ENCODE measurements around the gene EIPR1.

Gene EIPR1

DNA sequence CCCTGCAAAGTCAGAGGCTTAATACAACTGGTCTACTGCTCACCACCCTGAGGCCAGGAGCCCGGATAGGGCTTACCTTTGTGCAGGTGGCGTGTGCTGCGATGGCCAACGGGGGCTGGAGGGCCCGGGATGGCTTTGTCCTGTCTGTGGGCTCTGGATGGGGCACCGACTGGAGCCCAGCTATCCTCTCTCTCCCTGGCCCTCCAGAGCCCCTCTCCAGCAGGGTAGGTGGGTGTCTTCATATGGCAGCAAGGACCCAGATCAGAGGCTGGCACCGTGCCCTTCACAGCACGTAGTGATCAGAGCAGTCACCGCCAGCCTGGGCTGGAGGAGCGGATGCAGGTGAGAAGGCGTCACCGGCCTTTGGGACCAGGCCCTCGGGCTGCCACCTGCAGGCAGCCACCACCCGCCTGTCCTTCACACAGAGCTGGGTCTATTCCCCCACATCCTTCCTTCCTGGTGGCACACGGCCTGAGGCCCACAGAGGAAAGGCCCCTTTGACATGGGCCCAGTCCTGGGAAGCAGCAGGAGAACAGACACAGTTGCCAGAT lies 232.1 kb downstream of the EIPR1 start:
- no peak for DNase-seq

DNA sequence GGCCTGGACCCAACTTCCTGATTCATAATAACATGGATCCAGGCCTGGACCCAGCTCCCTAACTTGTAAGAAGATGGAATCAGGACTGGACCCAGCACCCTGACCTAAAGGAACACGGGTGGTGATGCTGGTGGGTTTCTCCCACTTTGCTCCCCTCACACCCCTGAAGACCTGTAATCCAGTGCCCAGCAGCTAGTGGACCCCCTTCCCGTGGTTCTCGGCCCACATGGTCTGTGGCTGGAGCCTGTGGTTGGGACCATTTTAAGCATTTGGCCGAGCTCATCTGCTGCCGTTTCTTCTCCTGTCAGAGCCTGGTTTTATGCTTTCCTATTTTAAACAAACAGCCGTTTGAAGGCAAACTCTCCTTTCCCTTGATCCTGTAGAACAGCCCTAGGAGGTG lies 232.8 kb downstream of the EIPR1 start:
- no peak for DNase-seq

DNA sequence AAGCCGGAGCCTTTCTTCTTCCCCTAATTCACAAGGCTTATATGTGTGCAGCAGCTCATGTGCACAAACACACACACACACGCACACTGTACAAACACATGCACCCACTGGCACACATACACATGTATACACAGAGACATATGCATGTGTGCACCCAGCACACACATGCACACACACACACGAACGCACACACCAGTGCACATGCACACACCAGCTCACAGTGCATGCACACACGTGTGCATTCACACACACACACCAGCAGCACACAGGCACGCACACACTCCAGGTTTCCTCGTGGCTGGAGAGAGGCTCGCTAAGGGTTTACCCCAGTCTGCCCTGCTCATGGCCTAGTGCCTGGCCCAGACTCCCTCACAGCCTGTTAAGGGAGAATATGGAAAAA lies 234.0 kb downstream of the EIPR1 start:
- no peak for DNase-seq

GRCh38 chr2:3142961-3143571 lies 234.6 kb downstream of the EIPR1 start:
- DNase-seq: no peak

DNA sequence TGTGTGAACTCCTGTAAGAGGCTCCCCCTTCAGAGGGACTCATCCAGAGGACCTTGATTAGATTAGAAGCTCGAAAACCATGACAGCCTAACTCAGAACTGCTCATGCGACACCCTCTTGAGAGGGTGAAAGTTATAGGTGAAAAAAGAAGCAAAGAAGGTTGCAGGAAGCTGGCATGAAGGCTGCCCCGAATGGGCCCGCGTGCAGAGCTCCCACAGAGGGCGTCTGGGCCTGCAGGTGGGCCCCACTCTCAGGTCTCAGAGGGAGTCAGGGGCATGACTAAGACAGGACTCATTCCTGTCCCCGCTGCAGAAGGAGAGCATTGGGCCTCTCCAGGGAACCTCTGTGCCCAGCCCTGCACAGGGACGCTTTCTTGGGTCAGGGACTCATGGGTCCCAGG lies 235.4 kb downstream of the EIPR1 start:
- DNase-seq: no peak

- no peak for DNase-seq
These were observed 235.9 kb downstream of the EIPR1 start for GRCh38 chr2:3141696-3142095.

DNA sequence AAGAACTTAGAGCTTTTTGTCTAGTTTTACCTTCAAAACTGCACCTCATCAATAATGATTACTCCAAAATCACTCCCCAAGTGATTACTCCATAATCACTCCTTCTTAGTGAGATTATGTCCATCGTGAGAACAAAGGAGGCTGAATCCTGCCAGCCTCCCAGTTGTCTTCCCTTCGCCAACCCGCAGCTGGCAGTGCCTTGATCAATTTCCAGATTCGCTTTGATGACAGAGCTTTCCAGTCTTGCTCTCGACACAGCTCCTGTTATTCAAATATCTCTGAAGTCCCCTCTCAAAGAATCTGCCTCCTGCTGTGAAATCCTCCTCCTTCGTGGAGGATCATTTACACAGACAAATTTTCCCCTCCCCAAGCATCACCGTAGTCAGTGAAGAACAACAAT lies 237.7 kb downstream of the EIPR1 start:
- no peak for DNase-seq

Data from T-helper 2 cell (primary cell).